Peyer's patch (tissue), 4 donors: Measurements from ENCODE around the gene POLR3A.

Experiments used
- POLR2A ChIP-seq, 2 donors: fragments of 450-650 bp; IDR thresholded peaks; one replicate each; pipeline ENCODE4 v1.5.1; 2017; ENCODE audit warnings: antibody characterized with exemption in 2 of 2, mild to moderate bottlenecking in 2 of 2, moderate library complexity in 2 of 2
- TF ChIP-seq, protein P1 (sequence below), 6 experiments: fragments of 450-650 bp in 4 of 6; fragments of 200-600 bp in 2 of 6; sonication (generic) in 1 of 6; IDR thresholded peaks; one replicate each; pipeline ENCODE4 v1.5.1; 2017 to 2019; ENCODE audit warnings: antibody characterized with exemption in 6 of 6, mild to moderate bottlenecking in 3 of 6, moderate library complexity in 1 of 6

DNA sequence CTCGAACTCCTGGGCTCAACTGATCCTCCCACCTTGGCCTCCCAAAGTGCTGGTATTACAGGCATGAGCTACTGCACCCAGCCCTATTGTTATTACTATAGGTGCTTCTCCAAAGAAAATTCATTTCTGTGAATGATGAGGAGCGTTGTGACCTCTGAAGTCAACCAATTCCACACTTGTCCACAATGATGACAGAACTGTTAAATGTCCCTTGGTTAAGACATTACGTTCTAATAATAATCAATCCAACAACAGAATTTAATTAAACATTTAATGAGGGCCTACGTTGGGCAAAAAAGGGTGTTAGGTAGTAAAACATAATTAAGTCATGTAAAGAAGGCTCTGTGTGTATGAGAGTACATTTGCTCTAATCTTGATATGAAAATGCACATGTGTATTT, 18.2 kb downstream of the POLR3A start:
- TF ChIP-seq, protein P1, sequence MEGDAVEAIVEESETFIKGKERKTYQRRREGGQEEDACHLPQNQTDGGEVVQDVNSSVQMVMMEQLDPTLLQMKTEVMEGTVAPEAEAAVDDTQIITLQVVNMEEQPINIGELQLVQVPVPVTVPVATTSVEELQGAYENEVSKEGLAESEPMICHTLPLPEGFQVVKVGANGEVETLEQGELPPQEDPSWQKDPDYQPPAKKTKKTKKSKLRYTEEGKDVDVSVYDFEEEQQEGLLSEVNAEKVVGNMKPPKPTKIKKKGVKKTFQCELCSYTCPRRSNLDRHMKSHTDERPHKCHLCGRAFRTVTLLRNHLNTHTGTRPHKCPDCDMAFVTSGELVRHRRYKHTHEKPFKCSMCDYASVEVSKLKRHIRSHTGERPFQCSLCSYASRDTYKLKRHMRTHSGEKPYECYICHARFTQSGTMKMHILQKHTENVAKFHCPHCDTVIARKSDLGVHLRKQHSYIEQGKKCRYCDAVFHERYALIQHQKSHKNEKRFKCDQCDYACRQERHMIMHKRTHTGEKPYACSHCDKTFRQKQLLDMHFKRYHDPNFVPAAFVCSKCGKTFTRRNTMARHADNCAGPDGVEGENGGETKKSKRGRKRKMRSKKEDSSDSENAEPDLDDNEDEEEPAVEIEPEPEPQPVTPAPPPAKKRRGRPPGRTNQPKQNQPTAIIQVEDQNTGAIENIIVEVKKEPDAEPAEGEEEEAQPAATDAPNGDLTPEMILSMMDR (IDR thresholded peaks at IDR 0.05), result no peak
- TF ChIP-seq POLR2A (IDR thresholded peaks at IDR 0.05), result no peak
